HG03108 (cell line): ENCODE data around the gene SOWAHB.
"Not testable (repeated sequence)": the region's sequence is repeated elsewhere in the genome, so short reads cannot be mapped to it uniquely, and the experiment has no call there.

ENCODE experiments used
- ATAC-seq: cut with Tn5 transposase; IDR thresholded peaks from one replicate; pipeline ENCODE4 v1.9.1; 2021; ENCODE audit warnings: moderate library complexity; ENCODE audit not compliant: unreplicated experiment

The SOWAHB gene

DNA sequence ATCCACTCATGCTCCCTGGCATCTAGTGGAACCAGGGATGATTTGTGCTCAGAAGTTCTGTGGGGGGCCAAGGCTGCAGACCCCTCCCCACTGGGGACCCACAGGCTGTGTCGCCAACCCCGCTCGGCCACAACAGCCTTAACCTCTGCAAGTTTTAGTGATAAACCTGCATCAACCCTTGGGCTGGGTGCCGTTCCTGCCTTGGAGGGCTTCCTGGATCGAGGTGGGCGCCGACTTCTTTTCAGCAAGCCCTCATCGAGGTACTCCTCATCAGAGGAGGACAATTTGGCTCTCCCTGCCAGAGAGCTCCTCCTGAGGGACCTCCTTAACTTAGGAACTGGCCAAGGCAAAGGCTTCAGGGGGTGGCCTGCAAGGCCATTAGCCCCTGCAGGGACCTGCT, 1.9 kb downstream of the SOWAHB start:
- no peak for ATAC-seq

DNA sequence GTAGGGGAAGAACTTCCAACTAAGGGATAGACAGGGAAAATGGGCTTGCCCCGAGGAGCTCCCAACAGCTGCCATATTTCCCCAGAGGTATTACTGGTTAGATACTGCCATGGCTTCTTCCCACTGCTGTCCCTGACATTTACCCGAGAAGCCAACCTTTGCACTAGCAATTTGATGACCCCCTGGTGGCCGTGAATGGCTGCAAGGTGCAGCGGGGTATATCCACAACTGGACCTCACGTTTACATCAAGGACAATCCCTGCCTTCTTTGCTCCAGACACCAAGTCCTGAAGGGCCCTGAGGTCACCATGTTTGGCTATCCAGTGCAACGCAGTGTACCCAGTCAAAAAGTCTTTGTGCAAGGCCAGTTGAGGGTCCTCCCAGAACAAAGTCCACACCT, 2.3 kb downstream of the SOWAHB start:
- ATAC-seq: no peak

DNA sequence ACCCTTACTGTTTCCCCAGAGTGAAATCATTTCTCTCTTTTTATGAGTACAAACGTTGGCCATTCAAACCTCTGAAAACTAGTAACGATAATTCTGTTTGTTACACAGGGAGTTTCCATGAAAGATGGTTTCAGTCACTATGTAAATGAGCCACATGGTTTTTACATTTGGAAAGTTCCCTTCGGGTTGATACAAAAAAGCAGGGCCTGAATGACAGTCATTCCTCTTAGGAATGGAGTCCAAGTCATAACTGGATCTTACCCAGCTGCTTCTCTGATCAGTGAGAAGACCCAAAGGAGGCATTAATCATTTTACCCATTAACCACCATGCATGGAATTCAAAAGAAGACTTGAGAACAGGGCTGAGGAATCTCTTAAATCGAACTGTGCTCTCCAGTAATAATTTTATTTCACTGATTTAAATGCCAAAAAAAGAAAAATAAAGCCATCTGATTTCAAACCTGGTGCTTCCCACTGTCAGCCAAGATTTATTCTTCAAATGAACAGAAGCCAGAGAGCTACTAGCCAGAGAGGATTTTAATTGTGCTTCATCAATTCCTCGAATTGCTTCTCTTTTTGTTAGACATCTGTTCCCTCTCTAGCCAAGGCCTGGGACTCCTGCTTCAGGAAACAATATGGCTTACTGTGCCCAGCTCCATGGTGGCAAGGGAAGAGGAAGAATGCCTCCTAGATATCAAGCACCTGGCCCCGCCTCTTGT, 3.2 kb downstream of the SOWAHB start:
- ATAC-seq: no peak

DNA sequence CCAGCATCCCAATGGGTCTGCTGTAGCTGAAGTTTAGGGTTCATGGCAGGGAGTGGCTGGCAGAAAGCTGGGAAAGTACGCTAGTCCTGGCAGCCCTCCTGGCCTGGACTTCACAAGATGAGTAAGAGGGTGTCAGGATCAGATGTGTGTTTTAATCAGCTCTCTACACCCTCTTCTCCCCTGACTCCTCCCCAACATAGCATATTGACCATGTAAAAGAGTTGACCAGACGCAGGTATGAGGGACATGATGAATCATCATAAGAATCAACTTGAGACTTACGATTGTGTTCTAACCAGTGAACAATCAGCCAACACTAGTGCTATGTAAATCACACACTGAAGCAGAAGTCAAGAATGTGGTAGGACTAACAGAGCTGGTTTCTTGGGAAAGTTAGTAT, 5.3 kb downstream of the SOWAHB start:
- no peak for ATAC-seq

DNA sequence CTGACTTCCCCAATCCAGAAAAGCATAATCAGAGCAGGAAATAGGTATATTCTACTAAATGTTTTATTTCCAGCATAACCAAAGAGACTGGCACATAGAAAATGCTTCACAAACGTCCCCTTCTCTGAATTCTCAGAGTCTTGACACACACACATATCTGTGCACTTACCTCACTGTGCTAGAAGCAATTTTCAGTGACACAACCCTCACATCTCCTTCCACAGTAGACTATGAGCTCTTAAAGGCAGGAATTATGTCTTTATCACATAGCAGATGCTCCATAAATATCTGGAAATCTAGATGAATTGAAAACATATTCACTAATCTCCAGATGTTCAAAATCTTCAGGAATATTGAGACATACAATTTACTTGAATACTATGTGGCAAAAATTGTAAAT, 5.9 kb downstream of the SOWAHB start:
- ATAC-seq: no peak

DNA sequence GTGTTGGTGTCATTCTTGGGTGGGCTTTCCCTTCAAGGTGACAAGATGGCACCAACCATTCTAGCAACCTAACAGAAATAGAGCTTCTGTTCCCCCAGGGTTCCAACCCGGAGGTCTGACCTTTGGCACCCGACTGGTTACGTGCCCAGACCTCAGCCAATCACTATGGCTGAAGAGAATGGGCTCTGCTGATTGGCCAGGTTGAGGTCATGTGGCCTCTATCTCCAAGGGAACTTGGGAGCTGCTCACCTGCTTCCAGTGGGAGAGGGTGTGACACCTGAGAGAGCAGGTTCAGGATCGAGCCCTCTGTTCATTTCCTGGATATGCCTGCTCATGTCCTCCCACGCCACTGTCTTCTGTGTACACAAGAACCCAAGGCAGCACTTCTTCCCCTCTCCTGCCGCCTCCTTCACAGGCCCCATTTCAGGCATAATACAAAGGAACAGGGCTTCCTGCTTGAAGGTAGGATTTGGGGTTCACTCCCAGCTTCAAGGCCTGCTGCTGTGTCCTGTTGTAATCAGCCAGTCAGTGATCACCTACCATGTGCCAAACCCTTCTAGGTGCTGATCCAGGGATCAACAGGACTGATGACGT, 11.0 kb downstream of the SOWAHB start:
- ATAC-seq: no peak

DNA sequence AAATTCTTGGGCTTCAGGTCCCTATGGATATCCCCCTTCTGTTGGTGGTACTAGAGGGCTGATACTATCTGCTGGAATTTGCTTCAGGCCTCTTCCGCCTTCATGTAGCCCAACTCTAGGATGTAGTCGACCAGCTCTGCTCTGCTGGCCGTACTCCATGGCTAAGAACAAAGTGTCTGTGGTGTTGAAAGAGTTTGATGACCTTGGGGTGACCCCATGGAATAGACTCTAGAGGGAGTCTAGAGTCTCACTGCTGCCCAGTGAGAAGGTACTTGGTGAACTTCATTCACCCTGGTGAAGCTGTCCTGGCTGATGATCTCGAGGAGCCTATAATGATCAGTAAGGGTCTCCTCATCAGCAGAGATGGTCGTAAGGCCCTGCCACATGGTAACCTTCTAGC, 11.7 kb downstream of the SOWAHB start:
- ATAC-seq: no peak

DNA sequence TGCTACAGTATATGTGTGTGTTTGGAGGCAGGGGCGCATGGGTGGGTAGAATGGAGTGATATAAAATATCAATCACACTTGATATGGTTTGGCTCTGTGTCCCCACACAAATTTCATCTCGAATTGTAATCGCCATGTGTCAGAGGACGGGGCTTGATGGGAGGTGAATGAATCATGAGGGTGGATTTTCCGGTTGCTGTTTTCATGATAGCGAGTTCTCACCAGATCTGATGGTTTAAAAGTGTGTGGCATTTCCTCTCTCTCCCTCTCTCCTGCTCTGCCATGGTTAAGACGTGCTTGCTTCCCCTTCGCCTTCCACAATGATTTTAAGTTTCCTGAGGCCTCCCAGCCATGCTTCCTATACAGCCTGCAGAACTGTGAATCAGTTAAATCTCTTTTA, 14.8 kb downstream of the SOWAHB start:
- ATAC-seq: no peak

DNA sequence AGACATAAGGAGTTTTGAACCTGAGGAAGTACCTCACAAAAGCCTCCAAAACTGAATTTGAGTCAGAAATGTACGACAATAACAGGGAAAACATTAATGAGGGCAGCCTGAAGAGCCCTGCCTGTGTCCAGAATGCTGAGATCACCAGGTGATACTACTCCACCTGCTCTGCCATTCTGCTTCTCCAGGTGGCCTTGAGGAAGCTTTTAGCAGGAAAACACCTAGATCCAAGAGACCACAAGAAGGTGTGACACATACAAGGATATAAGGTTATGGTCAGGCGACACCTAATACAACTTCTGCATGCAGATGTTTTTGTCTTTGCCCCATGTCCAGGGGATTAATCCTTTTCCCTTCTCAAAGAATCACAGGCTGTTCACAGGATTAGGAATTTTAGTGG, 15.3 kb downstream of the SOWAHB start:
- ATAC-seq: no peak

DNA sequence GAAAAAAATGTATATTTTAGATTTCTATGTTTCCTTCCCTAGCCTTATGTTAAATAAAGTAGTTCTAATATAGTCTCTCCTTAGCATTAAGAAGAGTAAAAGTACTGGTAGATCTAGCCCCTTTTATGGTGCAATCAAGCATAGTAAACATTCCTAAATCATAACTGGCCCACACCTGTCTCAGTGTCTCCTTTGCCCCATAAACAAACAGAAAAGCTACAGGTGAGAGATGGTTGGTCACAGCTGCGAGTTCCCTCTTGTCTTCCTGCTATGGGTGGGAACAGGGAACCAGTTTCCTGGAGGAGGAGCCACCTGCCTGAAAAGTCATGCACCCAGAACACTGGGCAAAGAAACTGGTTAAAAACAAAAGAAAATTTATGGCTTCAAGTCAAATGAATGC, 16.6 kb downstream of the SOWAHB start:
- ATAC-seq: no peak

DNA sequence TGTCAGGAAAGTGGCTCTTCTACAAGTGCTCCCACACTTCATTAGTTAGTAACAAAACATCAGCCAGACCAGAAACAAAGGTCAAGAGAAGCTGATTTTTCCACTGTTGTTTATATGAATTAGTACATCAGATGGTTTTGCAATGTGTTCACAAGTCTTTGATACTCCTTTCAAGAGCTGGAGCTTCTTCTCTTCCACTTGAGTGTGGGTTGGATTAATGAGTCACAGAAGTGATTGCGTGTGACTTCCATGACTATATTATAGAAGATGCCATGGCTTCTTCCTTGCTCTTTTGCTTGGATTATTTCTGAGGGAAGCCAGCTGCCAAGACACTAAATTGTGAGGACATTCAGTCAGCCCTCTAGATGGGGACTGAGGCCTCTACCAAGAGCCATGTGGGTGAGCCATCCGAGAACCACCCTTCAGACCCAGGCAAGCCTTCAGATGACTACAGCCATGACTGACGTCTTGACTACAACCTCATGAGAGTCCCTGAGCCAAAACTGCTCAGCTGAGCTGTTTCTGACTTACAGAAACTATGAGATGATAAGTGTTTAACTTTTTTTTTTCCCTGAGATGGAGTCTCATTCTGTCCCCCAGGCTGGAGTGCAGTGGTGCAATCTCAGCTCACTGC, 18.1 kb downstream of the SOWAHB start:
- no peak for ATAC-seq

DNA sequence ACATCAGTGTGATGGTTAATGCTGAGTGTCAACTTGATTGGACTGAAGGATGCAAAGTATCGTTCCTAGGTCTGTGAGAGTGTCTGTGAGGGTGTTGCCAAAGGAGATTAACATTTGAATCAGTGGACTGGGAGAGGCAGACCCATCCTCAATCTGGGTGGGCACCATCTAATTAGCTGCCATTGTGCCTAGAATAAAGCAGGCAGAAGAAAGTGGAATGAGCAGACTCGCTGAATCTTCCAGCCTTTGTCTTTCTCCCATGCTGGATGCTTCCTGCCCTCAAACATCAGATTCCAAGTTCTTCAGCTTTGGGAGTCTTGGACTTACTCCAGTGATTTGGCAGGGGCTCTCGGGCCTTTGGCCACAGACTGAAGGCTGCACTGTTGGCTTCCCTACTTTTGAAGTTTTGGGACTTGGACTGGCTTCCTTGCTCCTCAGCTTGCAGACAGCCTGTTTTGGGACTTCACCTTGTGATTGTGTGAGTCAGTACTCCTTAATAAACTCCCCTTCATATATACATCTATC, 19.2 kb downstream of the SOWAHB start:
- not testable (repeated sequence) for ATAC-seq

DNA sequence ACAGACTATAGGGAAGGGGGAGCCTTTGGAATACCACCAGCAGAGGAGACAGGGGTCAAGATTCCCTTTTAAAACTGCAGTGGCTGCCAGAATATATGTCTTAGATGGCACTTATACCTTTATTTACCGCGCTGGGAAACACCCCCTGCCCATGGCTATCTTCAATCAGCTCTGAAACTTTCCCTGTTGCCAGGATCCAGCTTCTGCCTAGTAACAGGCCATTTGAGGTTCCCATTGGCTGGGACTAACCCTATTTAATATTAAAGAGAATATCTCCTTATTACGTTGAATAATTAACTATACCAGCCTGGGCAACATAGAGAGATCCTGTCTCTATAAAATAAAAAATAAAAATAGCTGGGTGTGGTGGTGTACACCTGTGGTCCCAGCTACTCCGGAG, 23.8 kb downstream of the SOWAHB start:
- ATAC-seq: no peak

DNA sequence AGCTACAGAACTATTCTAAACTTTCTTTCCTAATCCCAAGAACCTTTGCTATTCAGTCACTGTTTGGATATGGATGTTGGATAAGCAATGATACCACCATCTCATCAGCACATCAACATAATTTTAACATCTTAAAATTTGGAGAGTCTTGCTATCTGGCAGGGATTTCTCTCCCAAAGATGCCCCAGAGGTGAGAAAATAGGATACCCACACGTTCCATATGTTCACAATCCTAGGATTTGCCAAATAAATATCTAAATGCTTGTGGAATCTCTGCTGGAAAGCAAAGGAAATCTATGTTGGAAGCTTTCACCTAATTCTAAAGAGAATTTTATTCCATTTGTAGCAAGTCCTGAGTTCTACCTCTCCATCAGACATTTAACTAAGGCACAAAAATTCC, 24.4 kb downstream of the SOWAHB start:
- ATAC-seq: no peak

DNA sequence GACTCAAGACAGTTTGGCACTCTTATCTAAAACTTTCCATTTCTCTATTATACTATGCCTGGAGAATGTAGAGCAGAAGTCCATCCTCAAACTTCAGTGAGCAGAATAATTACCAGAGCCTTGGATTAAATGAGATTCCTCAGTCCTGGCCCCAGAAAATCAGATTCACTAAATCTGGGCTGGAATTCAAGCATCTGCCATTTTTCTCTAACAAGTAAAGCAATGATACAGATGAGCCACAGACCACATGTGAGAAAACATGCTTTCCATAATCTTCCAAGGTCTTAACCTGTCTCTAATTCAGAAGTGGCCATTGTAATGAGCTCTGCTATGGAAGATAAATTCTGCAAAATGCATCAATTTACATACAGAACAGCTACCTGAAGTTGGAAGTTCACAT, 25.4 kb downstream of the SOWAHB start:
- no peak for ATAC-seq

DNA sequence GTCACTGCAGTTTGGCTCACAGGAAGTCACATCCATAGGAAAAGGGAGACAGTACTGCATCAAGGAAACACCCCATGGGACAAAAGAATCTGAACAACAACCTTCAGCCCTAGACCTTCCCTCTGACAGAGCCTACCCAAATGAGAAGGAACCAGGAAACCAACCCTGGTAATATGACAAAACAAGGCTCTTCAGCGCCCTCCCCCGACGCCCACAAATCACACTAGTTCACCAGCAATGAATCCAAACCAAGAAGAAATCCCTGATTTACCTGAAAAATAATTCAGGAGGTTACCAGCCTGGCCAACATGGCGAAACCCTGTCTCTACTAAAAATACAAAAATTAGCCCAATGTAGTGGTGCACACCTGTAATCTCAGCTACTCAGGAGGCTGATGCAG, 29.2 kb downstream of the SOWAHB start:
- ATAC-seq: not testable (repeated sequence)

DNA sequence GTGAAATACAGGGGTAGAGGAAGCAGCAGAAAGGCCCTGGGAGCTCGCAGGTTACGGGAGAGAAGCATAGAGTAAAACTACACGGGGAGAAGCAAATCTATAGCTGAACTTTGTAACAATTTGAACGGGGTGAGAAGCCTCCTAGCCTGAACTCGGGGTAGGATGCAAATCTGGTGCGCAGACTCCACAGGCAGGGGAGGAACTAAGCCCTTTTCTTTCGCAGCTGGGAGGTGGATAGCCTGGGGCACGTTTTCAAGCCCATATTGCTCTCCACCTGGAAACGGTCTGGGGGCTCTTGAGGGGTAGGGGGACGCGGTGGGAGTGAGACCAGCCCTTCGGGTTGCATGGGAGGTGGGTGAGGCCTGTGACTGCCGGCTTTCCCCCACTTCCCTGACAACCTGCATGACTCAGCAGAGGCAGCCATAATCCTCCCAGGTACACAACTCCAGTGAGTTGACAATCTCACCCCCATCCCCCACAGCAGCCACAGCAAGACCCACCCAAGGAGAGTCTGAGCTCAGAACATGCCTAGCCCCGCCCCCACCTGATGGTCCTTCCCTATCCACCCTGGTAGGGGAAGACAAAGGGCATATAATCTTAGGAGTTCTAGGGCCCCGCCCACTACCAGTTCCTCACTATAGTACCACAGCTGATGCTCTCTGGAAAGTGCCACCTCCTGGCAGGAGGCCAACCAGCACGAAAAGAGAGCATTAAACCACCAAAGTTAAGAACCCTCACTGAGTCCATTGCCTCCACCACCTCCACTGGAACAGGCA, 29.9 kb downstream of the SOWAHB start:
- ATAC-seq: no peak

DNA sequence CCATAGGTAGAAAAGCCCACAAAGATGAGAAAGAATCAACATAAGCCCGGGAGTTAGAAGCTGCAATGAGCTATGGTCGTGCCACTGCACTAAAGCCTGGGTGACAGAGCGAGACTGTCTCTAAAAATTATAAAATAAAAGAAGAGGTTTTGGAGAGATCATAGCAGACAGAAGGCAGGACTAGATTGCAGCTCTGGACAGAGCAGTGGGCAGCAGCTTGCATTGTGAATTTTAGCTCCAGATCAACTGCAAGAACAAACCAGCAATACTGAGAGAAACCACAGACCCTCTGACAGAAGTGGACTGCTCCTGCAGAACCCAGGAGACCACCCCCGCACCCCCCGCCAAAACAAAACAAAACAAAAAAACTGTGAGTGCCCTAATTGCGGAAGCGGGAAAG, 30.6 kb downstream of the SOWAHB start:
- no peak for ATAC-seq

DNA sequence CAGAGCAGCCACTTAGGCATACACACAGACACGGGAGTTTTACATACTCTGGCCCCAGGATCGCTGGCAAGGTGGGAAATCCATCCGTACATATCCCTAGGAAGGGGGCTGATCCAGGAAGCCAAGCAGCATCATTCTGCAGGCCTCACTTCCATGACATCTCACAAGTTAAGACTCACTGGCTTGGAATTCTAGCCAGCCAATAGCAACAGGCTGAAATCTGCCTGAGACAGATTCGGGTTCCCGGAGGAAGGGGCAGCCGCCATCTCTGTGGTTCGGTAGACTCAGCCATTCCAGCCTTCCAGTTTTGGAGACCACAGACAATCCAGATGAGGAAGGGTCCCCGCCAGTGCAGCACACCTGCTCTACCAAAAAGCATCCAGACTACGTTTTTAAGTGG, 31.3 kb downstream of the SOWAHB start:
- ATAC-seq: no peak

DNA sequence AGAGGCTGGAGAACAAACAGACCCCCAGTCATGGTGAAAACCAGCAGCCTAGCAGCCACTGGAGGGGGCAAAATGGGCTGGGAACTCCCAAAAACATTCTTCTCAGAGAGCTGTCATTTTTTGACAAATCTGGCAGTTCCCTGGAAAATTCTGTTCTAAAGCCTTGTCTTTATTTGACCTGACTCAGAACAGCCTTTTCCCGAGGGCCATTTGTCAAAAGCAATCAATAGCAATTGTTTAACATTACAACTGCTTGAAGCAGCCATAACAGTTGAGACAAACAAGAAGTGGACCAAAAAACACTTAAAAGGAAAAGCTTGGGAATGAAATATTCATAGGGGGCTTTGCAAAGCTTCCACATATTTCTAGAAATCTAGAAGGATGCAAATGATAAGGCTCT, 39.6 kb downstream of the SOWAHB start:
- ATAC-seq: no peak

DNA sequence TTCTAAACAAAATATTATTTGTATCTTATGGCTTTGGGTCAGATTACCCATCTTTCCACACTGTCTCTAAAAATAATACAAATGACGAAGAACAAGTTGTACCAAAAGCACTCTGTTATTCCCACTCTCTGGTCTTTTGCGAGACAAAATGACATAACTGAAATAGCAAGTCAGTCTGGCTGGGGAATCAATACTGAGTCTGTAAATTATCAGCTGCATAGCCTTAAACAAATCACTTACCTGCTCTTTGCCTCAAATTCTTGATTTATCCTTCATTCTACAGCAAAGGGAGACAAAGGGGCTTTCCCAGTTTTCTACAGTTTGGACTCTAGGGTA, 40.9 kb downstream of the SOWAHB start:
- no peak for ATAC-seq
